Spleen (tissue), 3 donors: ENCODE data around the gene CASP3.

ENCODE experiments used
- POLR2A ChIP-seq, 3 donors: fragments of 450-650 bp; IDR thresholded peaks; one replicate each; pipeline ENCODE4 v1.5.1; 2017; ENCODE audit warnings: antibody characterized with exemption in 3 of 3, mild to moderate bottlenecking in 1 of 3
- POLR2AphosphoS5 ChIP-seq, 3 donors: sonication (generic); formaldehyde crosslinking; IDR thresholded peaks; one replicate each; pipeline ENCODE4 v1.5.1; 2017; ENCODE audit warnings: antibody characterized with exemption in 3 of 3

- TF ChIP-seq POLR2A (IDR thresholded peaks at IDR 0.05) (no peak), POLR2AphosphoS5 (IDR thresholded peaks at IDR 0.05) (no peak)
Measured at GRCh38 chr4:184675821-184676492, 26.7 kb upstream of the CASP3 start.
